Kidney (tissue), 14 donors: Measurements from ENCODE around the gene SLC4A2. TPM values are rescaled to one million over a fixed set of nuclear protein-coding genes. Genes with fewer than 3 reads are reported as not detected.

Experiments
- DNase-seq, 5 donors: peaks; one replicate each; pipeline ENCODE4 v3.0.0-alpha.2; 2013 to 2020
- FAIRE-seq: peaks from 2 replicates; lab custom pipeline; 2012; peaks lifted over from hg19 to GRCh38; lab: Jason Lieb, UNC
- H3K27ac ChIP-seq, 2 donors: one replicate each; pipeline ENCODE4 v1.7.0; 2013; ENCODE audit warnings: low read depth in 2 of 2, low read length in 2 of 2, inconsistent platforms in 1 of 2
- H3K27me3 ChIP-seq: one replicate; pipeline ENCODE4 v1.7.1; 2013; ENCODE audit warnings: low read length, inconsistent platforms; ENCODE audit not compliant: control insufficient read depth, insufficient read depth
- H3K36me3 ChIP-seq, 3 donors: one replicate each; pipeline versions ENCODE4 v1.7.0 to v1.7.1; 2013; ENCODE audit warnings: low read length in 3 of 3, control low read depth in 1 of 3, inconsistent platforms in 1 of 3; ENCODE audit not compliant: insufficient read depth in 3 of 3, control insufficient read depth in 2 of 3
- H3K4me1 ChIP-seq, 3 donors: one replicate each; pipeline versions ENCODE4 v1.7.0 to v1.7.1; 2013; ENCODE audit warnings: low read length in 3 of 3, inconsistent platforms in 1 of 3, low read depth in 1 of 3; ENCODE audit not compliant: control insufficient read depth in 2 of 3, insufficient read depth in 2 of 3
- H3K4me3 ChIP-seq, 3 donors: one replicate each; pipeline versions ENCODE4 v1.7.0 to v1.8.1; 2013; ENCODE audit warnings: low read length in 3 of 3, control low read depth in 1 of 3, inconsistent platforms in 1 of 3
- H3K9ac ChIP-seq, 3 donors: one replicate each; pipeline versions ENCODE4 v1.7.0 to v1.7.1; 2013; ENCODE audit warnings: low read length in 3 of 3, control low read depth in 1 of 3, inconsistent platforms in 1 of 3
- H3K9me3 ChIP-seq, 3 donors: one replicate each; pipeline versions ENCODE4 v1.7.0 to v1.7.1; 2013; ENCODE audit warnings: low read length in 3 of 3, control low read depth in 1 of 3, inconsistent platforms in 1 of 3; ENCODE audit not compliant: control insufficient read depth in 2 of 3, insufficient read depth in 1 of 3
- intact Hi-C: fragments of 100-400 bp; cut with DNase I; formaldehyde crosslinking; loops from one replicate; pipeline ENCODE4 v1.11.1; 2022
- polyA plus RNA-seq: library from polyadenylated mRNA; stranded (reverse); fragments of 350-450 nt; fragmentation: Illumina TruSeq; extraction: RNeasy Lipid Tissue Mini Kit (QIAGEN cat#74804); gene quantifications from one replicate; pipeline ENCODE4 v1.2.3, GENCODE V29; 2014; ENCODE audit warnings: low read depth, low replicate concordance; ENCODE audit not compliant: insufficient read depth
- total RNA-seq: library from RNA; stranded (reverse); fragmentation: NEBNext Ultra II Directional; extraction: Animal tissue kit (Norgen Biotek cat#: 25700); gene quantifications from one replicate; pipeline ENCODE4 v1.2.1, GENCODE V29; 2021
- TF ChIP-seq, protein P1 (sequence below): IDR thresholded peaks from 3 replicates; pipeline ENCODE4 v1.5.1; 2012; ENCODE audit warnings: mild to moderate bottlenecking, moderate library complexity, borderline replicate concordance; ENCODE audit not compliant: insufficient read depth; ENCODE audit errors: extremely low read depth
- donor health status: control.
- donor health status: control.
- donor health status: control.
- donor health status: control.
- donor health status: control.
- donor health status: DM: yes; HTN: yes; CAD: no.
- donor health status: Normal renal cell carcinoma (clear cell type).

The SLC4A2 gene
- total and polyA plus RNA-seq, 2 donors from 2014 or later = 104 to 150 TPM

DNA sequence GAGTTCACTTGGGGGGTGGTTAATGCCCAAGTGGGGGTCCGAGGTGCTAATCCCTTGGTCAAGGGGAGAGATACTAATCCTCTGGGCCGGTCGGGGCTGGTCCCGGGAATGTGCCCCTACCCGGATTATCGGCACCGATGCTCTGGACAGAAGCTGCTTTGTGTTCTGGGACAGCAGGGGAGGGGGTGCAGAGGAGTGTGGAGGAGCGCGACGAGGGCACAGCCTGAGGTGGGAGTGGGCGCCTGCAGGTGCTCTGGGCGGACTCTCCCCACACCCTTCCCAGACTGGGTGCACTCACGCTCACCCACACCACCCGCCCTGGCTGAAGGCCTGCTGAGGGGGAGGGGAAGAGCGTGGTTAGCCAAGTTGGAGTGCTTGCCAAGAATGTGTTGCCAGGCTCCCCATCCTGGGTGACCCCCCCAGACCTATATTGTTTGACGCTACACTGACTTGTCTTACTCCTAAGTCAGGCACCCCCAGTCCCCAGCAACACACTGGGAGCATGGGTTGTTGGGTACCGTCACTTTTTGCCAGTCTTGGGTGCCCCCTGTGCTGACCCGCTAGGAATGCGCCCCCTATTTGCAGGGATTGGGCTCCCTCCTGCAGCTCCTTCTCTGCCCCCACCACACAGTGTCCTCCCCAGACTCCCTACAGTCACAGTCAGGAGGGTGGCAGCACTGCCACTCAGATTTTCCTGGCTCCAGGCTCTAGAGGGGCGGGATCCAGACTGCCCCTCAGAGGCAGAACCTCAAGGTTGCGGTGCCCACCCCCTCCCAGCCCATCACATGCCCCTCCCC, 1.2 kb downstream of the SLC4A2 start:
- intact Hi-C loops = no loop called here
- Histone ChIP-seq H3K9ac (peak overlapping the region; percentile 26 to 95 (median 37)), H3K27ac (peak overlapping the region; percentile 99 to 100), H3K9me3 (no peaks in the 10 kb centered on the region), H3K36me3 (peaks cover 0 to 11% (median 7%) of the 10 kb centered on the region in 3 donors), H3K27me3 (no peaks in the 10 kb centered on the region), H3K4me3 (peak overlapping the region; percentile 56 to 93 (median 71)), H3K4me1 (peaks cover 4 to 38% (median 19%) of the 10 kb centered on the region in 3 donors)
- DNase-seq = peak in 4 of 5 donors; percentile 39 to 84 (median 51)
- TF ChIP-seq, protein P1, sequence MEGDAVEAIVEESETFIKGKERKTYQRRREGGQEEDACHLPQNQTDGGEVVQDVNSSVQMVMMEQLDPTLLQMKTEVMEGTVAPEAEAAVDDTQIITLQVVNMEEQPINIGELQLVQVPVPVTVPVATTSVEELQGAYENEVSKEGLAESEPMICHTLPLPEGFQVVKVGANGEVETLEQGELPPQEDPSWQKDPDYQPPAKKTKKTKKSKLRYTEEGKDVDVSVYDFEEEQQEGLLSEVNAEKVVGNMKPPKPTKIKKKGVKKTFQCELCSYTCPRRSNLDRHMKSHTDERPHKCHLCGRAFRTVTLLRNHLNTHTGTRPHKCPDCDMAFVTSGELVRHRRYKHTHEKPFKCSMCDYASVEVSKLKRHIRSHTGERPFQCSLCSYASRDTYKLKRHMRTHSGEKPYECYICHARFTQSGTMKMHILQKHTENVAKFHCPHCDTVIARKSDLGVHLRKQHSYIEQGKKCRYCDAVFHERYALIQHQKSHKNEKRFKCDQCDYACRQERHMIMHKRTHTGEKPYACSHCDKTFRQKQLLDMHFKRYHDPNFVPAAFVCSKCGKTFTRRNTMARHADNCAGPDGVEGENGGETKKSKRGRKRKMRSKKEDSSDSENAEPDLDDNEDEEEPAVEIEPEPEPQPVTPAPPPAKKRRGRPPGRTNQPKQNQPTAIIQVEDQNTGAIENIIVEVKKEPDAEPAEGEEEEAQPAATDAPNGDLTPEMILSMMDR = no peak
- no peak for FAIRE-seq

DNA sequence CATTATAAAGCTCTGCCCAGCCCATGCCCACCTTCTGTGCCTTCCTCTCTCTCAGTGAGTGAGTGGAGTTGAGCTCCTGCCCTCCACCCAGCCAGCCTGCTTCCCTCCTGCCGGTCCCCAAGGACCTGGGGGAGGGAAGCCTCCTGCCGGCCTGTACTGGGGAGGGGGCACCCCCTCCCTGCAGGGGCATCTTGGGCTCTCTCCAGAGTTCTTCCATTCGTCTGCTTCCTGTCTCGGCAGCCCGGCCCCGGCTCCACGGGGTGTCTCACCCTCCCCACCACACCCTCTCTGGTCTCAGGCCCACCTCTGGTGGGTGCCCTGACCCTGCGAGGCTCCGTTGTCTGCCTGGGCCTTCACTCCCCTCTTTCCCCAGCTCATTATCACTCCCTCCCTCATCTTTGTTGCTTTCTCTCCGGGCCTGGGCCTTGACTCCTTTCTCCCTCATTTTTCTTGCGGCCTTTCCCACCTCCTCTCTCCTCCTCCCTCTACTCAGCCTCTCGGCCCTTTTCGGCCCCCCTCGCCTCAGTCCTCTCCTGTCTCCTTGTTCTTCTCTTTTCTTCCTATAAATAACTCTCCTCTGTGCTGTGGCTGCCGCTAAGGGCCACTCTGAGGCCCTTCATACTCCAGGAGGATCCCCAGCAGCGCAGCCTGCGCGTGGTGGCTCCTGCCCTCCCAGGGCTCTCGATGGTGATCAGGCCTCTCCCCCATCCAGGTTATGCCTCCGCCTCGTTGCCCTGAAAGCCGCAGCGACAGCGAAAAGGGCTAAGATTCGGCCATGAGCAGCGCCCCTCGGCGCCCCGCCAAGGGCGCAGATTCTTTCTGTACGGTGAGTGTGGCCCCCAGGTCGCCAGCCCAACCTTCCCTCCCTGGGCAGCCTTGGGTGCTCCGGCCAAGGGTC, 2.1 kb downstream of the SLC4A2 start:
- intact Hi-C loops = no loop called here
- peak overlapping the region; percentile 11 to 30 for H3K27ac ChIP-seq
- no peaks in the 10 kb centered on the region for H3K27me3 ChIP-seq
- no peak for FAIRE-seq
- H3K9me3 ChIP-seq = no peaks in the 10 kb centered on the region
- peaks cover 4 to 38% (median 19%) of the 10 kb centered on the region in 3 donors for H3K4me1 ChIP-seq
- TF ChIP-seq, protein P1 = no peak
- H3K36me3 ChIP-seq = peaks cover 0 to 11% (median 7%) of the 10 kb centered on the region in 3 donors
- no peak for DNase-seq
- H3K9ac ChIP-seq = no peak overlapping the region
- H3K4me3 ChIP-seq = no peak overlapping the region

DNA sequence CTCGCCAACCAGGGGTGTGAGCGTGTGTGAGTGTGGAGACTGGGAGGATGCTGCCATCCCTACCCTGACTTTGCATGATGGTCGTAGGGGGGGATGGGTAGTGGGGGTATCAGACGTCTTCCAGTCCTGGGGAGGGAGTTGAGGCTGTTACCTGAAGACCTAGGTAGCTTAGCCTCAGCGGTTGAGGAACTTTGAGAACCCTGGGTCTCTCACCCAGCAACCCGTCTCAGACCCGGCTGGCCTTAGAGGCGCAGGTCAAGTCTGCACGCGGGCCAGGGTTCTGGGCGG, 2.7 kb downstream of the SLC4A2 start:
- TF ChIP-seq, protein P1 = no peak
- Histone ChIP-seq H3K4me3 (no peak overlapping the region), H3K9ac (no peak overlapping the region), H3K4me1 (peaks cover 4 to 32% (median 17%) of the 10 kb centered on the region in 3 donors), H3K27ac (no peak overlapping the region), H3K27me3 (no peaks in the 10 kb centered on the region), H3K9me3 (no peaks in the 10 kb centered on the region), H3K36me3 (peaks cover 0 to 17% (median 10%) of the 10 kb centered on the region in 3 donors)
- intact Hi-C loops = no loop called here
- no peak for FAIRE-seq
- no peak for DNase-seq
